SK-N-SH (cell line): ENCODE data around the gene HID1. TPM values are rescaled to one million over a fixed set of nuclear protein-coding genes. Genes with fewer than 3 reads are reported as not detected.

Experiments
- CTCF ChIA-PET: fragments of 300-600, 350-600 bp; formaldehyde crosslinking; extraction: SDS; loops from one replicate; lab custom pipeline; 2021; lab: Yijun Ruan, JAX
- POLR2A ChIA-PET: fragments of 350-600 bp; sonication (Branson Sonifier 250); formaldehyde crosslinking; extraction: SDS; loops from one replicate; lab custom pipeline; 2020; ENCODE audit warnings: antibody characterized with exemption, inconsistent platforms; lab: Yijun Ruan, JAX
- DNase-seq: peaks from one replicate; pipeline ENCODE4 v3.0.0; 2012
- H2AFZ ChIP-seq: fragments of 200-600 bp; sonication (generic); 2 replicates; pipeline ENCODE4 v1.8.1; 2016; ENCODE audit warnings: antibody characterized with exemption, mild to moderate bottlenecking, low read depth
- H3F3A ChIP-seq: fragments of 200-600 bp; sonication (generic); replicated peaks from 2 replicates; pipeline ENCODE3; 2016; ENCODE audit warnings: antibody characterized with exemption, mild to moderate bottlenecking; ENCODE audit not compliant: insufficient read depth
- H3K27ac ChIP-seq, 2 experiments: fragments of 200-500 bp in 1 of 2; fragments of 200-600 bp in 1 of 2; sonication (Bioruptor generic) in 1 of 2; sonication (generic), shearing (Covaris generic) in 1 of 2; 2 replicates each; pipeline versions ENCODE4 v1.5.1 to v1.6.1; 2014 to 2016; ENCODE audit warnings: low read depth in 2 of 2, inconsistent platforms in 1 of 2, low read length in 1 of 2, mild to moderate bottlenecking in 1 of 2, mixed read lengths in 1 of 2
- H3K27me3 ChIP-seq: fragments of 200-600 bp; sonication (generic), shearing (Covaris generic); 2 replicates; pipeline ENCODE4 v1.6.1; 2016; ENCODE audit warnings: mixed run types; ENCODE audit not compliant: insufficient read depth
- H3K36me3 ChIP-seq, 2 experiments: fragments of 200-500 bp in 1 of 2; fragments of 200-600 bp in 1 of 2; sonication (Bioruptor generic) in 1 of 2; sonication (generic) in 1 of 2; replicated peaks in 1 of 2; 2 replicates each; pipeline versions ENCODE3 to v1.5.1; 2014 to 2016; ENCODE audit warnings: low read length in 1 of 2, mild to moderate bottlenecking in 1 of 2; ENCODE audit not compliant: insufficient read depth in 2 of 2, control insufficient read depth in 1 of 2
- H3K4me1 ChIP-seq, 2 experiments: fragments of 200-500 bp in 1 of 2; fragments of 200-600 bp in 1 of 2; sonication (Bioruptor generic) in 1 of 2; sonication (generic), shearing (Covaris generic) in 1 of 2; 2 replicates each; pipeline versions ENCODE4 v1.5.1 to v1.6.1; 2014 to 2016; ENCODE audit warnings: low read depth in 1 of 2, low read length in 1 of 2, mixed run types in 1 of 2; ENCODE audit not compliant: insufficient read depth in 2 of 2, control insufficient read depth in 1 of 2
- H3K4me2 ChIP-seq: fragments of 200-600 bp; sonication (generic), shearing (Covaris generic); 2 replicates; pipeline ENCODE4 v1.6.1; 2017; ENCODE audit warnings: mixed run types
- H3K4me3 ChIP-seq, 2 experiments: fragments of 200-500 bp in 1 of 2; fragments of 200-600 bp in 1 of 2; sonication (Bioruptor generic) in 1 of 2; sonication (generic), shearing (Covaris generic) in 1 of 2; 2 replicates each; pipeline versions ENCODE4 v1.5.1 to v1.8.1; 2014 to 2016; ENCODE audit warnings: low read depth in 2 of 2, inconsistent platforms in 1 of 2, low read length in 1 of 2, mild to moderate bottlenecking in 1 of 2, mixed read lengths in 1 of 2, moderate library complexity in 1 of 2
- H3K79me2 ChIP-seq: fragments of 200-600 bp; sonication (generic); 2 replicates; pipeline ENCODE4 v1.8.1; 2017; ENCODE audit warnings: mild to moderate bottlenecking; ENCODE audit not compliant: insufficient read depth
- H3K9ac ChIP-seq: fragments of 200-600 bp; sonication (generic); 2 replicates; pipeline ENCODE4 v1.6.1; 2017; ENCODE audit warnings: mixed run types
- H3K9me2 ChIP-seq: fragments of 200-600 bp; sonication (generic); 2 replicates; pipeline ENCODE4 v1.6.1; 2017; ENCODE audit warnings: mixed run types
- H3K9me3 ChIP-seq: fragments of 200-600 bp; sonication (generic); 2 replicates; pipeline ENCODE4 v1.6.1; 2017; ENCODE audit warnings: mixed run types, mild to moderate bottlenecking, moderate library complexity
- H4K20me1 ChIP-seq: fragments of 200-600 bp; sonication (generic); 2 replicates; pipeline ENCODE4 v1.6.1; 2017; ENCODE audit warnings: mild to moderate bottlenecking, mixed run types; ENCODE audit not compliant: insufficient read depth
- ELF1 ChIP-seq: IDR thresholded peaks from 2 replicates; pipeline ENCODE4 v1.4.0; 2012
- FOSL2 ChIP-seq: IDR thresholded peaks from 2 replicates; pipeline ENCODE4 v1.4.0; 2012; ENCODE audit warnings: low read depth, mild to moderate bottlenecking, moderate library complexity, borderline replicate concordance
- FOXM1 ChIP-seq: IDR thresholded peaks from 2 replicates; pipeline ENCODE4 v1.4.0; 2012; ENCODE audit warnings: low read depth, mild to moderate bottlenecking
- GATA2 ChIP-seq: sonication (generic); formaldehyde crosslinking; IDR thresholded peaks from 2 replicates; pipeline ENCODE4 v1.5.0; 2020; ENCODE audit warnings: mild to moderate bottlenecking, missing genetic modification reagents
- JUND ChIP-seq: IDR thresholded peaks from 2 replicates; pipeline ENCODE4 v1.4.0; 2012
- RCOR1 ChIP-seq: fragments of 150-350 bp; IDR thresholded peaks from 2 replicates; pipeline ENCODE4 v1.6.1; 2017; ENCODE audit warnings: antibody characterized with exemption, low read length
- RFX5 ChIP-seq: IDR thresholded peaks from 2 replicates; pipeline ENCODE4 v1.6.1; 2012; ENCODE audit warnings: mild to moderate bottlenecking, improper control_type of control experiment, low read length
- TCF12 ChIP-seq: IDR thresholded peaks from 2 replicates; pipeline ENCODE4 v1.4.0; 2012
- YY1 ChIP-seq: IDR thresholded peaks from 2 replicates; pipeline ENCODE4 v1.4.0; 2012; ENCODE audit warnings: low read depth, mild to moderate bottlenecking
- WGBS: methylation state at CpG from one replicate; pipeline ENCODE4 v1.1.6; 2017; ENCODE audit warnings: low lambda C conversion rate; 5-methylcytosine and 5-hydroxymethylcytosine counted together
- polyA plus RNA-seq, 3 experiments: library from polyadenylated mRNA; depleted of rRNA; stranded (reverse); fragments of >200 nt; gene quantifications; 2 replicates each; pipeline ENCODE4 v1.2.3, GENCODE V29; 2012
- TF ChIP-seq, protein P1 (sequence below): fragments of 200-600 bp; sonication (generic); IDR thresholded peaks from 2 replicates; pipeline ENCODE4 v1.6.1; 2017; ENCODE audit warnings: antibody characterized with exemption, mild to moderate bottlenecking, moderate library complexity
- TF ChIP-seq, protein P2 (sequence below): fragments of 150-350 bp; IDR thresholded peaks from 2 replicates; pipeline ENCODE4 v1.6.1; 2016; ENCODE audit warnings: mild to moderate bottlenecking, low read depth, low read length

Gene HID1
- polyA plus RNA-seq, 1 of the 3 experiments (the other 2 are of a cell fraction), result 2.5 TPM

DNA sequence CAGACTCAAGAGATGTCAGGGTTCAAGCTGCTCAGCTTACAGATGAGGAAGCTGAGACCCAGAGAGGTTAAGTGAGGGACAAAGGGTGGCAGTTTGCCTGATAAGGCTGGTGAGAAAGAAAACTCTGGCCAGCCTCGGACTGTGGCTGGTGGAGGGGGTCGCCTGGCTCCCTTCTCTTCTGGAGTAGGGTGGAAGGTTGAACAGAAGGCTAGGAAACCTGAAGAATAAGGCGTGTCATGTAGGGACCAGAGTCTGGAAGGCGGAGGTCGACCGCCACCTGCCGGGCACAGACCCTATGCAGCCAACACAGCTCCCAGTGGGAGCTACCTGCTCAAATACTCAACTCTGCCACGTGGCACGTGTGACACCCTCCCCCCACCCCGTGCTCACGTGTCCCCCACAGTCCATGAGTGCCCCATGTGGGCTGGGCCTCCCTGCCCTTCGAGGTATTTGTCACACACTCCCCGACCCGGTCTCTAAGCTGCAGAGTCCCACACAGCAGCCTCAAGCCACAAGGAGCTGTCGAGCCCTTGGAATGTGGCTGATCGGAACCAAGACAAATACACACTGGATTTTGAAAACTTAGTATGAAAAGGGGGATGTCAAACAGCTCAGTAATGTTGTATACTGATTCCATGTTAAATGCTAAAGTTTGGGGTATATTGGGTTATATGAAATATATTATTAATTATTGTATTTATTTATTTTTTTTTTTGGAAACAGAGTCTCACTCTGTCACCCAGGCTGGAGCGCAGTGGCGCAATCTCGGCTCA lies 11.8 kb downstream of the HID1 start:
- Histone ChIP-seq H2AFZ (0 out of 2 replicates have a peak overlapping the region, but pooled peaks have one; percentile 2), H3K27ac (no peak overlapping the region), H3K36me3 (no peaks in the 10 kb centered on the region), H3K9me3 (no peaks in the 10 kb centered on the region), H4K20me1 (no peaks in the 10 kb centered on the region), H3K9ac (no peak overlapping the region), H3F3A (no peaks in the 10 kb centered on the region)
- POLR2A ChIA-PET, result interaction anchor here (0.5 to 4.9 kb wide), 9 partner anchors 11 to 177 kb away, joined by 3 to 49 read pairs (median 5); partner anchors contain the start of genes HID1, KCTD2, MRPL58 and NT5C
- no peak for TF ChIP-seq TCF12
- TF ChIP-seq, protein P1, sequence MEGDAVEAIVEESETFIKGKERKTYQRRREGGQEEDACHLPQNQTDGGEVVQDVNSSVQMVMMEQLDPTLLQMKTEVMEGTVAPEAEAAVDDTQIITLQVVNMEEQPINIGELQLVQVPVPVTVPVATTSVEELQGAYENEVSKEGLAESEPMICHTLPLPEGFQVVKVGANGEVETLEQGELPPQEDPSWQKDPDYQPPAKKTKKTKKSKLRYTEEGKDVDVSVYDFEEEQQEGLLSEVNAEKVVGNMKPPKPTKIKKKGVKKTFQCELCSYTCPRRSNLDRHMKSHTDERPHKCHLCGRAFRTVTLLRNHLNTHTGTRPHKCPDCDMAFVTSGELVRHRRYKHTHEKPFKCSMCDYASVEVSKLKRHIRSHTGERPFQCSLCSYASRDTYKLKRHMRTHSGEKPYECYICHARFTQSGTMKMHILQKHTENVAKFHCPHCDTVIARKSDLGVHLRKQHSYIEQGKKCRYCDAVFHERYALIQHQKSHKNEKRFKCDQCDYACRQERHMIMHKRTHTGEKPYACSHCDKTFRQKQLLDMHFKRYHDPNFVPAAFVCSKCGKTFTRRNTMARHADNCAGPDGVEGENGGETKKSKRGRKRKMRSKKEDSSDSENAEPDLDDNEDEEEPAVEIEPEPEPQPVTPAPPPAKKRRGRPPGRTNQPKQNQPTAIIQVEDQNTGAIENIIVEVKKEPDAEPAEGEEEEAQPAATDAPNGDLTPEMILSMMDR, result peak; percentile 19; the same call in 1 of the 2 replicates
- TF ChIP-seq, protein P2, sequence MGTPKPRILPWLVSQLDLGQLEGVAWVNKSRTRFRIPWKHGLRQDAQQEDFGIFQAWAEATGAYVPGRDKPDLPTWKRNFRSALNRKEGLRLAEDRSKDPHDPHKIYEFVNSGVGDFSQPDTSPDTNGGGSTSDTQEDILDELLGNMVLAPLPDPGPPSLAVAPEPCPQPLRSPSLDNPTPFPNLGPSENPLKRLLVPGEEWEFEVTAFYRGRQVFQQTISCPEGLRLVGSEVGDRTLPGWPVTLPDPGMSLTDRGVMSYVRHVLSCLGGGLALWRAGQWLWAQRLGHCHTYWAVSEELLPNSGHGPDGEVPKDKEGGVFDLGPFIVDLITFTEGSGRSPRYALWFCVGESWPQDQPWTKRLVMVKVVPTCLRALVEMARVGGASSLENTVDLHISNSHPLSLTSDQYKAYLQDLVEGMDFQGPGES, result no peak
- TF ChIP-seq, all 33 proteins: peak for 1
- WGBS, result 58% methylated on average over 19 of the region's 19 CpGs
- Histone ChIP-seq H3K4me1 (no peaks in the 10 kb centered on the region; a peak in 1 of 4 replicates), H3K27me3 (no peaks in the 10 kb centered on the region), H3K9me2 (no peaks in the 10 kb centered on the region), H3K4me2 (no peak overlapping the region), H3K4me3 (no peak overlapping the region), H3K79me2 (no peaks in the 10 kb centered on the region)
- no peak for DNase-seq
- CTCF ChIA-PET, result interaction anchor here (0.6 to 11.0 kb wide), 41 partner anchors 8 to 472 kb away, joined by 3 to 295 read pairs (median 7); partner anchors contain the start of genes ATP5PD, CDR2L, HID1 and KCTD2

DNA sequence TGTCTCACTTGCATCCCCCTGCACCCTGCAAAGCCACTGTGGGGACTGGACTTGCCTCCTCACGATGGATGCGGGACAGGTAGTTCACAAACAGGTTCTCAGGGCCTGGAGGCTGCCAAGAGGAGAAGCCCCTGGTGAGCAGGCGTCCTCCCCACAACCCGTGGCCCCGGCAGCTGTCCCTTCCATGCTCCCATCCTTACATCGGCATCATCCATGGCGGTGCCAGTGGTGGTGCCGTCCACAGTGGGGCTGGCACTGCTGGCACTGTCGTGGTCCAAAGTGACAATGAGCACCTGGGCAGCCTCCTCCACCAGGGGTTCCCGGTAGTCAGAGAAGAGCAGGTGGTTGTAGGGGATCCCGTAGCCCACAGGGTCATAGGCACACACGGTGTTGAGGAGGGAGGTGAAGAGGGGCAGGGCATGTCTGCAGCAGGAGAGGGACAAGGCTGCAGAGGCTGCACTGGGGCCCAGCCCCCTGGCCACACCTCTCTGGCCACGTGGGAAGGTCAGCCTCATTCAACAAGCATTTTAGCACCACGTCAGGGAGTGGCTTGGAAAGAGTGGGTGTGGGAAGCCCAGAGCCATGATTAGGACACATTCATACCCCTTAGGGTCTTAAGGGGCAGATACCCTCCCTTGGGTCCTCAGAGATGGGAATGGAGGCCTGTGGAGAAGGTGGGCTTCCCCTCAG lies 12.6 kb downstream of the HID1 start:
- Histone ChIP-seq H3K27ac (no peak overlapping the region), H2AFZ (0 out of 2 replicates have a peak overlapping the region, but pooled peaks have one; percentile 2), H3K4me2 (no peak overlapping the region)

More for the DNA sequence above, 12.6 kb downstream of the HID1 start:
- no peaks in the 10 kb centered on the region for H3K79me2 ChIP-seq
- CTCF ChIA-PET, result interaction anchor here (0.6 to 11.0 kb wide), 25 partner anchors 10 to 242 kb away, joined by 3 to 295 read pairs (median 18); partner anchors contain the start of genes CDR2L, HID1, KCTD2 and MRPL58
- TF ChIP-seq FOSL2 (no peak), ELF1 (no peak), YY1 (no peak), FOXM1 (no peak), GATA2 (CRISPR knock-in tag) (no peak), RFX5 (no peak), RCOR1 (no peak), JUND (no peak)
- TF ChIP-seq, all 33 proteins: peak for 0
- no peaks in the 10 kb centered on the region; the same call in 1 of the 2 replicates for H3K27me3 ChIP-seq
- no peaks in the 10 kb centered on the region; a peak in 1 of 4 replicates for H3K4me1 ChIP-seq
- no peak overlapping the region for H3K4me3 ChIP-seq
- 72% methylated on average over 12 of the region's 14 CpGs for WGBS
- no peaks in the 10 kb centered on the region for H3K9me3 ChIP-seq
- no peak for DNase-seq
- POLR2A ChIA-PET, result interaction anchor here (4.9 kb wide), 1 partner anchor 52 kb away, joined by 49 read pairs; the partner anchor contains the start of gene MRPL58
- H4K20me1 ChIP-seq, result no peaks in the 10 kb centered on the region
- H3F3A ChIP-seq, result no peaks in the 10 kb centered on the region
- H3K36me3 ChIP-seq, result no peaks in the 10 kb centered on the region
- no peak overlapping the region for H3K9ac ChIP-seq
- no peaks in the 10 kb centered on the region for H3K9me2 ChIP-seq
